Stromal cell of bone marrow (primary cell): Measurements from ENCODE around the gene TPTE2.
"Not testable (repeated sequence)": the region's sequence is repeated elsewhere in the genome, so short reads cannot be mapped to it uniquely, and the experiment has no call there.

ENCODE experiments used
- DNase-seq: peaks from one replicate; pipeline ENCODE4 v3.0.0-alpha.2; 2012; ENCODE audit warnings: low read depth

The TPTE2 gene

GRCh38 chr13:19561127-19561582, at the start of gene TPTE2:
Gene TPTE2 (minus strand): TSS chr13:19561532. CDS start chr13:19503234, 58,298 bp downstream.
- DNase-seq = not testable (repeated sequence)

- no peak for DNase-seq
Measured at GRCh38 chr13:19607523-19608078, 46.3 kb upstream of the TPTE2 start.

GRCh38 chr13:19606737-19607136, 45.4 kb upstream of the TPTE2 start:
- DNase-seq = no peak

- DNase-seq = no peak
Measured at GRCh38 chr13:19606152-19606551, 44.8 kb upstream of the TPTE2 start.

- DNase-seq = no peak
Measured at GRCh38 chr13:19605161-19605955, 44.0 kb upstream of the TPTE2 start.

- DNase-seq = no peak
Measured at GRCh38 chr13:19604306-19604705, 43.0 kb upstream of the TPTE2 start.

GRCh38 chr13:19601749-19602725, 40.7 kb upstream of the TPTE2 start:
- no peak for DNase-seq

- no peak for DNase-seq
Measured at GRCh38 chr13:19597523-19597922, 36.2 kb upstream of the TPTE2 start.

- no peak for DNase-seq
Measured at GRCh38 chr13:19596960-19597361, 35.6 kb upstream of the TPTE2 start.

- DNase-seq = no peak
Measured at GRCh38 chr13:19596086-19596485, 34.8 kb upstream of the TPTE2 start.

GRCh38 chr13:19592657-19593180, 31.4 kb upstream of the TPTE2 start:
- no peak for DNase-seq

- no peak for DNase-seq
Measured at GRCh38 chr13:19591864-19592263, 30.5 kb upstream of the TPTE2 start.

GRCh38 chr13:19590423-19590822, 29.1 kb upstream of the TPTE2 start:
- no peak for DNase-seq

- DNase-seq = no peak
Measured at GRCh38 chr13:19589312-19589711, 28.0 kb upstream of the TPTE2 start.

GRCh38 chr13:19587635-19588300, 26.4 kb upstream of the TPTE2 start:
- DNase-seq = peak; percentile 11

GRCh38 chr13:19586904-19587634, 25.7 kb upstream of the TPTE2 start:
- DNase-seq = no peak

GRCh38 chr13:19581675-19582074, 20.3 kb upstream of the TPTE2 start:
- DNase-seq = no peak

GRCh38 chr13:19575230-19575629, 13.9 kb upstream of the TPTE2 start:
- no peak for DNase-seq

- DNase-seq = no peak
Measured at GRCh38 chr13:19573120-19573716, 11.9 kb upstream of the TPTE2 start.

- DNase-seq = no peak
Measured at GRCh38 chr13:19572280-19572679, 10.9 kb upstream of the TPTE2 start.
